Activated naive CD8-positive, alpha-beta T cell treated with anti-CD3 and anti-CD28 coated beads, Interleukin-2, amount 10 ng/mL, durations not matched to agents 7 days and 5 days (primary cell): ENCODE data around the gene MFAP4. TPM values are rescaled to one million over a fixed set of nuclear protein-coding genes. Genes with fewer than 3 reads are reported as not detected.

Experiments used
- ATAC-seq: fragments of 150-1000 bp; cut with Tn5 transposase; one replicate; pipeline ENCODE4 v1.10.0; 2021; ENCODE audit warnings: low read depth, moderate library complexity
- POLR2A ChIA-PET: fragments of 350-600 bp; sonication (Branson Sonifier 250); formaldehyde crosslinking; loops from one replicate; lab custom pipeline; 2021; ENCODE audit warnings: antibody characterized with exemption; lab: Charles Lee
- DNase-seq: peaks from one replicate; pipeline ENCODE4 v3.0.0; 2021
- H3K27ac Mint-ChIP-seq: one replicate; pipeline ENCODE4 v1.8.0; 2022; ENCODE audit warnings: mild to moderate bottlenecking, mixed read lengths
- H3K27me3 Mint-ChIP-seq: one replicate; pipeline ENCODE4 v1.8.0; 2022; ENCODE audit warnings: mild to moderate bottlenecking, moderate library complexity, mixed read lengths
- H3K36me3 Mint-ChIP-seq: one replicate; pipeline ENCODE4 v1.8.0; 2021; ENCODE audit warnings: mild to moderate bottlenecking, mixed read lengths
- H3K4me1 Mint-ChIP-seq: one replicate; pipeline ENCODE4 v1.8.0; 2021; ENCODE audit warnings: mixed read lengths
- H3K4me3 Mint-ChIP-seq: one replicate; pipeline ENCODE4 v1.8.0; 2022; ENCODE audit warnings: mild to moderate bottlenecking, moderate library complexity, mixed read lengths
- H3K9me3 Mint-ChIP-seq: one replicate; pipeline ENCODE4 v1.8.0; 2021; ENCODE audit warnings: mixed read lengths
- total RNA-seq, 2 experiments: library from RNA; stranded (reverse); gene quantifications; one replicate each; pipeline ENCODE4 v1.2.3, GENCODE V29; 2021

The MFAP4 gene
- total RNA-seq, 2 experiments from 2014 or later: not detected

GRCh38 chr17:19366637-19366972 is 20.4 kb downstream of the MFAP4 start:
- Mint-ChIP-seq H3K4me1 (peaks cover 27% of the 10 kb centered on the region), H3K36me3 (no peaks in the 10 kb centered on the region), H3K27ac (no peak overlapping the region), H3K4me3 (no peak overlapping the region), H3K27me3 (peaks cover 16% of the 10 kb centered on the region), H3K9me3 (no peaks in the 10 kb centered on the region)
- ATAC-seq (no peak), DNase-seq (no peak)
- POLR2A ChIA-PET: interaction anchor here (1.6 kb wide), 1 partner anchor 11 kb away, joined by 11 read pairs; the partner anchor contains the start of gene MAPK7

GRCh38 chr17:19365833-19366636 is 21.0 kb downstream of the MFAP4 start:
- no peaks in the 10 kb centered on the region for H3K9me3 Mint-ChIP-seq
- POLR2A ChIA-PET: interaction anchor here (1.6 kb wide), 1 partner anchor 12 kb away, joined by 11 read pairs; the partner anchor contains the start of gene MAPK7
- ATAC-seq: no peak

GRCh38 chr17:19365499-19365817 is 21.5 kb downstream of the MFAP4 start:
- Mint-ChIP-seq H3K27ac (no peak overlapping the region), H3K27me3 (peaks cover 22% of the 10 kb centered on the region)
- DNase-seq: no peak

More at GRCh38 chr17:19365833-19366636, 21.0 kb downstream of the MFAP4 start:
- Mint-ChIP-seq H3K27ac (peak overlapping the region; percentile 11), H3K36me3 (no peaks in the 10 kb centered on the region), H3K4me1 (peaks cover 24% of the 10 kb centered on the region), H3K4me3 (no peak overlapping the region), H3K27me3 (peaks cover 20% of the 10 kb centered on the region)
- no peak for DNase-seq

GRCh38 chr17:19364699-19365498 is 22.1 kb downstream of the MFAP4 start:
- Mint-ChIP-seq H3K4me1 (peaks cover 14% of the 10 kb centered on the region), H3K27me3 (peaks cover 23% of the 10 kb centered on the region), H3K4me3 (no peak overlapping the region), H3K27ac (no peak overlapping the region), H3K36me3 (no peaks in the 10 kb centered on the region), H3K9me3 (no peaks in the 10 kb centered on the region)
- POLR2A ChIA-PET: interaction anchor here (1.6 kb wide), 1 partner anchor 13 kb away, joined by 11 read pairs; the partner anchor contains the start of gene MAPK7
- ATAC-seq: no peak
- no peak for DNase-seq

More at GRCh38 chr17:19365499-19365817, 21.5 kb downstream of the MFAP4 start:
- Mint-ChIP-seq H3K4me3 (no peak overlapping the region), H3K4me1 (peaks cover 19% of the 10 kb centered on the region), H3K9me3 (no peaks in the 10 kb centered on the region), H3K36me3 (no peaks in the 10 kb centered on the region)
- ATAC-seq: no peak
- POLR2A ChIA-PET: interaction anchor here (1.6 kb wide), 1 partner anchor 13 kb away, joined by 11 read pairs; the partner anchor contains the start of gene MAPK7

GRCh38 chr17:19363460-19364035 is 23.4 kb downstream of the MFAP4 start:
- POLR2A ChIA-PET: interaction anchor here (1.1 to 2.2 kb wide), 4 partner anchors 14 to 103 kb away, joined by 3 to 13 read pairs (median 4); partner anchors contain the start of gene MAPK7
- peaks cover 19% of the 10 kb centered on the region for H3K27me3 Mint-ChIP-seq
- ATAC-seq (no peak), DNase-seq (no peak)
- H3K4me1 Mint-ChIP-seq: peaks cover 3% of the 10 kb centered on the region
- no peaks in the 10 kb centered on the region for H3K9me3 Mint-ChIP-seq
- no peaks in the 10 kb centered on the region for H3K36me3 Mint-ChIP-seq
- no peak overlapping the region for H3K4me3 Mint-ChIP-seq
- no peak overlapping the region for H3K27ac Mint-ChIP-seq

- Mint-ChIP-seq H3K4me3 (peak overlapping the region; percentile 86), H3K27ac (no peak overlapping the region), H3K4me1 (peaks cover 3% of the 10 kb centered on the region)
Measured at GRCh38 chr17:19363114-19363438, 23.9 kb downstream of the MFAP4 start.

GRCh38 chr17:19362277-19363113 is 24.5 kb downstream of the MFAP4 start, which contains the start of gene B9D1:
Gene B9D1, minus strand, starts transcription at chr17:19362723. Its CDS starts 154 bp downstream, at chr17:19362569.
- H3K9me3 Mint-ChIP-seq: no peaks in the 10 kb centered on the region
- peak; percentile 93 for DNase-seq
- POLR2A ChIA-PET: interaction anchor here (1.1 to 2.2 kb wide), 4 partner anchors 15 to 104 kb away, joined by 3 to 13 read pairs (median 4); partner anchors contain the start of gene MAPK7

More at GRCh38 chr17:19363114-19363438, 23.9 kb downstream of the MFAP4 start:
- ATAC-seq: no peak
- POLR2A ChIA-PET: interaction anchor here (1.1 to 2.2 kb wide), 4 partner anchors 15 to 104 kb away, joined by 3 to 13 read pairs (median 4); partner anchors contain the start of gene MAPK7
- no peak for DNase-seq
- Mint-ChIP-seq H3K27me3 (peaks cover 19% of the 10 kb centered on the region), H3K9me3 (no peaks in the 10 kb centered on the region), H3K36me3 (no peaks in the 10 kb centered on the region)

GRCh38 chr17:19361944-19362276 is 25.1 kb downstream of the MFAP4 start:
- DNase-seq (no peak), ATAC-seq (no peak)
- H3K9me3 Mint-ChIP-seq: no peaks in the 10 kb centered on the region
- peak overlapping the region; percentile 66 for H3K4me3 Mint-ChIP-seq
- H3K4me1 Mint-ChIP-seq: peaks cover 3% of the 10 kb centered on the region
- peaks cover 19% of the 10 kb centered on the region for H3K27me3 Mint-ChIP-seq
- no peaks in the 10 kb centered on the region for H3K36me3 Mint-ChIP-seq
- no peak overlapping the region for H3K27ac Mint-ChIP-seq
- POLR2A ChIA-PET: interaction anchor here (2.2 kb wide), 1 partner anchor 16 kb away, joined by 13 read pairs; the partner anchor contains the start of gene MAPK7

More at GRCh38 chr17:19362277-19363113, 24.5 kb downstream of the MFAP4 start, which contains the start of gene B9D1:
- H3K4me3 Mint-ChIP-seq: peak within 1 kb of the TSS; percentile 86
- peak within 1 kb of the TSS; percentile 63 for H3K27ac Mint-ChIP-seq
- peaks cover 19% of the 10 kb centered on the region for H3K27me3 Mint-ChIP-seq
- peaks cover 3% of the 10 kb centered on the region for H3K4me1 Mint-ChIP-seq
- ATAC-seq: peak; percentile 87
- H3K36me3 Mint-ChIP-seq: no peaks in the 10 kb centered on the region

GRCh38 chr17:19361326-19361725 is 25.7 kb downstream of the MFAP4 start:
- H3K27me3 Mint-ChIP-seq: peaks cover 19% of the 10 kb centered on the region
- H3K9me3 Mint-ChIP-seq: no peaks in the 10 kb centered on the region
- H3K27ac Mint-ChIP-seq: no peak overlapping the region
- ATAC-seq: no peak
- H3K36me3 Mint-ChIP-seq: no peaks in the 10 kb centered on the region
- peak overlapping the region; percentile 13 for H3K4me3 Mint-ChIP-seq
- POLR2A ChIA-PET: no interaction called here
- peaks cover 3% of the 10 kb centered on the region for H3K4me1 Mint-ChIP-seq
- DNase-seq: no peak

- DNase-seq (no peak), ATAC-seq (no peak)
- no peak overlapping the region for H3K4me3 Mint-ChIP-seq
- no peaks in the 10 kb centered on the region for H3K9me3 Mint-ChIP-seq
- POLR2A ChIA-PET: no interaction called here
- peaks cover 3% of the 10 kb centered on the region for H3K4me1 Mint-ChIP-seq
- H3K27ac Mint-ChIP-seq: no peak overlapping the region
- H3K36me3 Mint-ChIP-seq: no peaks in the 10 kb centered on the region
- peaks cover 14% of the 10 kb centered on the region for H3K27me3 Mint-ChIP-seq
Measured at GRCh38 chr17:19360772-19361171, 26.2 kb downstream of the MFAP4 start.

GRCh38 chr17:19359856-19360255 is 27.1 kb downstream of the MFAP4 start:
- H3K9me3 Mint-ChIP-seq: no peaks in the 10 kb centered on the region
- peaks cover 14% of the 10 kb centered on the region for H3K27me3 Mint-ChIP-seq
- no peak overlapping the region for H3K27ac Mint-ChIP-seq
- H3K4me1 Mint-ChIP-seq: peaks cover 3% of the 10 kb centered on the region
- DNase-seq (no peak), ATAC-seq (no peak)
- POLR2A ChIA-PET: no interaction called here
- no peaks in the 10 kb centered on the region for H3K36me3 Mint-ChIP-seq
- H3K4me3 Mint-ChIP-seq: no peak overlapping the region

GRCh38 chr17:19359151-19359550 is 27.8 kb downstream of the MFAP4 start:
- Mint-ChIP-seq H3K9me3 (no peaks in the 10 kb centered on the region), H3K27ac (no peak overlapping the region), H3K27me3 (peaks cover 12% of the 10 kb centered on the region), H3K4me1 (peaks cover 3% of the 10 kb centered on the region), H3K4me3 (no peak overlapping the region), H3K36me3 (no peaks in the 10 kb centered on the region)
- no peak for ATAC-seq
- DNase-seq: no peak
- POLR2A ChIA-PET: no interaction called here
